DMS79 treated with DMSO at 0.1 percent for 48 hours (cell line): ENCODE data around the gene TYRP1.

Experiments
- DNase-seq: peaks from one replicate; lab custom pipeline; 2025; lab: John Stamatoyannopoulos, UW

TYRP1 gene

DNA sequence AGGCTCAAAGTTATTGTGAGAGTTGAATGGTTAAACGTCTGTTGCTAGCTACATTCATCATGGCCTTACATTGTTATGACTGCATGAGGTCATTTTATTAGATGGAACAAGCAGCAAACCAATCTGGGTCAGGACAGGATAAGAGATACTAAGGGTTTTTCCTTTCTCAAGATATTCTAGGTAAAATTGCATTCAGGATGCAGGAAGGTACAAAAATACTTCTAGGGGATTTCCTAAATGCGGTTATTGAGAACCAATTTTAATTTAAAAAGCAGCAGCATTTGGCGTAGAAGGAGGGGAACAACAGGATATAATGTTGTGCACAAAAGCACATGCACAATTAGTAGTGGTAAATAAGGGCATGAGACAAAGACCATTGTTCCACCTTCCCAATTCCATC lies 42.5 kb downstream of the TYRP1 start:
- DNase-seq: no peak

DNA sequence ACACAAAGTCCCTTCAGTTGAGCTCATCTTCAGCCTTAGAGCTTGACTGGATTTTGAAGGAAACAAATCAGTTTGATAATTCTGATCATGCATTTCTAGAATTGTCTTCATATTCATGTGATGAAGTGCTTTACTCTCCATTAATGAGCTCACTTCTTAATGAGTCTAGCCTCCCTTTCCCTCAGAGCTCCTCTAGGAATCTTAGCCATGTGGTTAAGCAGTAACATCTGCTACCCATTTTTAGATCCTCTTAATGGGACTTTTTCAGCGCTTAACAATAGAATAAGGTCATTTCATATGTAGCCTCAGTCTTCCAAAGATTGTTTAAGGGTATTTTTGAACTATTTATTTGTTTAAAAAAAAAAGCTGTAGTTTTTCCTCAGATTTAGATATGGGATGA lies 44.7 kb downstream of the TYRP1 start:
- no peak for DNase-seq

- DNase-seq: no peak
Observed at GRCh38 chr9:12739014-12739652, 45.9 kb downstream of the TYRP1 start.

- DNase-seq: no peak
Observed at GRCh38 chr9:12740845-12741244, 47.7 kb downstream of the TYRP1 start.

DNA sequence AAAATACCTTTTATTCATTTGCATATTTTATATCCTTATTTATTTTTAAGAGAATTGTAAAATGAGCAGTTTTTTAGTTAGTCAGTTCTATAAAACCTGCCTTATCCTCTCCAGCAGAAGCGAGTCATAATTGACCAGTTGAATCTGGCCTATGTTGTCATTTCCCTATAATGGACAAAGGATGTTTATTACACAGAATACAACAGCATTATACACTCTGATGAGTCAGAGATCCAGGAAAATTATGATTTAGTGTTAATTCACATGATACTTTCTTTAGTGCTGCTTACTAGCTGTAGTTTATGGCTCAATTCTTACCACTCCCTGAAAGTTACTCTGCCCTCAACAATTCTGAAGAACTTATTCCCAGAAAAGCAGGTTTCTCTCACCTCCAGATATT lies 54.8 kb downstream of the TYRP1 start:
- no peak for DNase-seq

GRCh38 chr9:12748954-12749353 lies 55.8 kb downstream of the TYRP1 start:
- no peak for DNase-seq

GRCh38 chr9:12753931-12754330 lies 60.7 kb downstream of the TYRP1 start:
- no peak for DNase-seq

DNA sequence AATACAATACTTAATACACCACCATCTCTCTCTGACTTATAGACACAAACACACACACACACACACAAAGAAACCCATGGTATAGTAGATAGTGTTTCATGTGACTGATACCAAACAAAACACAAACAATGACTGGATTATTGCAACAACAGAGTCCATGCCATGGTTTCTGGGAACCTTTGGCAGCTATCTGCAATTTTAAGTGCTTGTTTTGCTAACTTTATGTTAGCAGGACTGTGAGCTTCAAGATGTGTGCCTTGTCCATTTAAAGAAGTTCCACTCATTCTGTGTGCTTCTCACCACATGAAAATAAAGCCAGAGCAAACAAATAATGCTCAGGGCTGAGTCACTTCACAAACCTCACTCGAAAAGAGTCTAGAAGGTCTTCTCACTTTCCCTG lies 66.6 kb downstream of the TYRP1 start:
- DNase-seq: no peak
